GM12878 (cell line): ENCODE data around the gene SLC43A3. TPM values are rescaled to one million over a fixed set of nuclear protein-coding genes. Genes with fewer than 3 reads are reported as not detected.

Source experiments
- ATAC-seq: fragments of 200-7000 bp; cut with Tn5 transposase; 3 replicates; pipeline ENCODE4 v1.9.1; 2020; ENCODE audit warnings: mild to moderate bottlenecking, moderate library complexity
- BruUV-seq: library from RNA; stranded (reverse); fragments of 400-500 nt; replicated peaks from 2 replicates; lab custom pipeline; 2021; lab: Mats Ljungman, UMichigan
- CTCF ChIA-PET: fragments of 300-600 bp; sonication (Branson Sonifier 250); formaldehyde crosslinking; extraction: SDS; loops from one replicate; lab custom pipeline; 2021; ENCODE audit warnings: inconsistent platforms; lab: Yijun Ruan, JAX
- POLR2A ChIA-PET: fragments of 350-600 bp; formaldehyde crosslinking; extraction: SDS; loops from one replicate; lab custom pipeline; 2021; ENCODE audit warnings: inconsistent platforms; lab: Charles Lee
- RAD21 ChIA-PET: fragments of 300-600 bp; sonication (Branson Sonifier 250); formaldehyde crosslinking; loops from one replicate; lab custom pipeline; 2023; ENCODE audit warnings: antibody characterized with exemption; ENCODE audit not compliant: unreplicated experiment; lab: Charles Lee
- SMC1A ChIA-PET: fragments of 300-600 bp; sonication (Branson Sonifier 250); formaldehyde crosslinking; loops from one replicate; lab custom pipeline; 2023; ENCODE audit not compliant: unreplicated experiment, uncharacterized antibody; lab: Charles Lee
- DNase-seq: peaks from one replicate; pipeline ENCODE4 v3.0.0-alpha.2; 2011; ENCODE audit warnings: low read depth, low spot score
- FAIRE-seq: peaks from 3 replicates; lab custom pipeline; 2011; peaks lifted over from hg19 to GRCh38; lab: Jason Lieb, UNC
- H2AFZ ChIP-seq: 2 replicates; pipeline ENCODE4 v1.6.0; 2011; ENCODE audit warnings: low read depth, low read length, control low read depth; ENCODE audit not compliant: control insufficient read depth
- H3K27ac ChIP-seq: 2 replicates; pipeline ENCODE4 v1.5.1; 2011; ENCODE audit warnings: control low read depth; ENCODE audit not compliant: control insufficient read depth, insufficient read depth
- H3K27me3 ChIP-seq, 2 experiments: replicated peaks in 1 of 2; 2 replicates each; pipeline versions ENCODE4 v1.6.0 to v1.6.1; 2011; ENCODE audit warnings: low read length in 1 of 2; ENCODE audit not compliant: control insufficient read depth in 2 of 2, insufficient read depth in 2 of 2
- H3K36me3 ChIP-seq, 2 experiments: 2 replicates each; pipeline ENCODE4 v1.5.1; 2011; ENCODE audit warnings: low read length in 1 of 2; ENCODE audit not compliant: control insufficient read depth in 2 of 2, insufficient read depth in 2 of 2
- H3K4me1 ChIP-seq: 2 replicates; pipeline ENCODE4 v1.6.1; 2011; ENCODE audit warnings: mild to moderate bottlenecking, low read length, moderate library complexity, mixed read lengths; ENCODE audit not compliant: control insufficient read depth, insufficient read depth
- H3K4me2 ChIP-seq: 2 replicates; pipeline ENCODE4 v1.6.0; 2011; ENCODE audit warnings: control low read depth; ENCODE audit not compliant: control insufficient read depth, insufficient read depth
- H3K4me3 ChIP-seq: fragments of 200-600 bp; sonication (generic); 2 replicates; pipeline ENCODE4 v1.5.1; 2016
- H3K79me2 ChIP-seq: 2 replicates; pipeline ENCODE4 v1.6.0; 2011; ENCODE audit warnings: low read length; ENCODE audit not compliant: control insufficient read depth, insufficient read depth
- H3K9ac ChIP-seq: 2 replicates; pipeline ENCODE4 v1.8.0; 2011; ENCODE audit warnings: low read length, control low read depth, mixed read lengths; ENCODE audit not compliant: control insufficient read depth, insufficient read depth
- H3K9me3 ChIP-seq: replicated peaks from 3 replicates; pipeline ENCODE4 v1.5.1; 2011; ENCODE audit warnings: mild to moderate bottlenecking, low read length; ENCODE audit not compliant: control insufficient read depth, insufficient read depth
- H4K20me1 ChIP-seq: 2 replicates; pipeline ENCODE4 v1.6.0; 2011; ENCODE audit not compliant: control insufficient read depth, insufficient read depth
- FOXK2 ChIP-seq: fragments of 450-650 bp; IDR thresholded peaks from 2 replicates; pipeline ENCODE4 v1.6.1; 2017; ENCODE audit warnings: mild to moderate bottlenecking, moderate library complexity
- HDAC2 ChIP-seq: fragments of 200-600 bp; sonication (generic); IDR thresholded peaks from 2 replicates; pipeline ENCODE4 v1.6.1; 2017
- IKZF1 ChIP-seq: fragments of 450-650 bp; conservative IDR thresholded peaks from 2 replicates; pipeline ENCODE4 v1.6.1; 2017; ENCODE audit warnings: antibody characterized with exemption, mild to moderate bottlenecking
- JUND ChIP-seq: IDR thresholded peaks from 2 replicates; pipeline ENCODE4 v1.6.1; 2012; ENCODE audit warnings: low read depth, mild to moderate bottlenecking, low read length, improper control_type of control experiment, moderate library complexity
- KAT2A ChIP-seq: conservative IDR thresholded peaks from 2 replicates; pipeline ENCODE4 v1.6.1; 2011; ENCODE audit warnings: low read depth, low read length; ENCODE audit not compliant: control insufficient read depth
- REST ChIP-seq: IDR thresholded peaks from 2 replicates; pipeline ENCODE4 v1.6.1; 2012; ENCODE audit warnings: mild to moderate bottlenecking, low read depth, low read length
- SUZ12 ChIP-seq: fragments of 200-600 bp; sonication (generic); IDR thresholded peaks from one replicate; pipeline ENCODE4 v1.6.1; 2018; ENCODE audit warnings: antibody characterized with exemption, mild to moderate bottlenecking; ENCODE audit not compliant: unreplicated experiment
- TCF12 ChIP-seq: IDR thresholded peaks from 2 replicates; pipeline ENCODE4 v1.6.1; 2011; ENCODE audit warnings: low read depth, mild to moderate bottlenecking, low read length
- WGBS: methylation state at CpG from one replicate; pipeline ENCODE4 v1.1.6; 2016; ENCODE audit warnings: low lambda C conversion rate; ENCODE audit not compliant: insufficient replicate concordance, insufficient coverage; ENCODE audit errors: missing lambda C conversion rate; 5-methylcytosine and 5-hydroxymethylcytosine counted together
- in situ Hi-C: fragments of 300-500 bp; cut with MboI; formaldehyde crosslinking; loops from 9 replicates; pipeline ENCODE4 v1.14.3; 2018; ENCODE audit warnings: mixed read lengths
- intact Hi-C: fragments of 100-400 bp; cut with micrococcal nuclease; formaldehyde crosslinking; loops from one replicate; pipeline ENCODE4 v1.14.2; 2022; ENCODE audit not compliant: unreplicated experiment
- polyA plus RNA-seq, 11 experiments: library from polyadenylated mRNA; depleted of rRNA in 4 of 11; unstranded in 6 of 11; stranded (reverse) in 5 of 11; fragments of >200 nt; fragmentation: Nextera tagmentation in 4 of 11; fragmentation: Illumina TruSeq in 1 of 11; extraction: Ambion mirVana in 4 of 11; extraction: Trizol in 1 of 11; gene quantifications; 1 replicate in 1 of 11; 2 replicates in 10 of 11; pipeline versions ENCODE4 v1.2.1 to v1.2.3, GENCODE V29; 2011 to 2016; ENCODE audit warnings: inconsistent platforms in 2 of 11, missing spikeins in 2 of 11, low read depth in 1 of 11
- total RNA-seq, 4 experiments: library from RNA; depleted of rRNA in 3 of 4; stranded (reverse); fragments of >200 nt in 3 of 4; fragmentation: Illumina TruSeq in 1 of 4; extraction: Trizol in 1 of 4; gene quantifications; 2 replicates each; pipeline versions ENCODE4 v1.2.1 to v1.2.3, GENCODE V29; 2013 to 2021
- TF ChIP-seq, protein P1 (sequence below): IDR thresholded peaks from 2 replicates; pipeline ENCODE4 v1.6.1; 2011; ENCODE audit warnings: borderline replicate concordance, low read depth, mild to moderate bottlenecking, moderate library complexity, mixed read lengths, low read length; ENCODE audit not compliant: insufficient read depth; ENCODE audit errors: extremely low read length
- TF ChIP-seq, protein P2 (sequence below): fragments of 450-650 bp; conservative IDR thresholded peaks from 2 replicates; pipeline ENCODE4 v1.6.1; 2017; ENCODE audit warnings: mild to moderate bottlenecking, moderate library complexity

The SLC43A3 gene
- total and polyA plus RNA-seq, 10 of the 15 experiments (the other 5 are each of a cell fraction or from before 2014, with no cell fraction given) = 37.5 to 237 (median 132) TPM

DNA sequence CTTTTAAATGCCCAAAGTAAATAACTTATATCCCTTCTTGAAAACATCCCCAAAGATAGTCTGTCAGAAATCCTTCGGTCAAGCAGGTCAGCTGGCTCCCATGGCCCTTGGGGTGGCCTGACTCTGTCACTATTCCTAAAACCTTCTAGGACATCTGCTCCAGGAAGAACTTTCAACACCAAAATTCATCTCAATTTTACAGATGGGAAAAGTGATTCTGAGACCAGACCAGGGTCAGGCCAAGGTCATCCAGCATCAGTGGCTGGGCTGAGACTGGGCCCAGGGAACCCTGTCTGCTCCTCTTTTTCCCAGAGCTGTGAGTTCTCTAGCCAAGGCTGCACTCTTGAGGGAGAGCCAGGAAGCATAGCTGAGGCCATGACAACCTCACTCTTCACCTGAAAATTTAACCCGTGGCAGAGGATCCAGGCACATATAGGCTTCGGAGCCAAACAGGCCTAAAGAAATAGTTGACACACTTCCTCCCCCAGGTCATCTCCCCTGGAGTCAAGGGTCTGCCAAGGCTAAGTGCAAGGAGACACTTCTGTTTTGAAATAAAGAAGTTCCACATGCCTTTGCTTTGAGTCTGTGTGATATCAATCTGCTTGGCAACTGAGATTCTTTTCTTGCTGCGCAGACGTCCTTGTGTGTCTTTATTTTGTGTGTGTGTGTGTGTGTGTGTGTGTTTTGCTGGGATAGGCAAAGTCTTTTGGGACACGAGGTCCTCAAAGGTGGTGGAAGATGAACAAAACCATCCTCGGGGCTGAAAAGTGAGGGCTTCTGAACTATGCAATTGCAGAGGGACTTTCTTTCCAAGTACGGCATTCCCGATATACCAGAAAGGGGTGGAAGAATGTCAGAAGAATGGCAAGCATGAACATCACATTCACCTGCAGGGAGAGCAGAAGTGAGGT is 19.7 kb downstream of the SLC43A3 start:
- Histone ChIP-seq H2AFZ (no peak overlapping the region), H3K27me3 (no peaks in the 10 kb centered on the region), H3K9me3 (no peaks in the 10 kb centered on the region), H3K79me2 (no peaks in the 10 kb centered on the region; the same call in 1 of the 2 replicates), H3K36me3 (peaks cover 31 to 48% of the 10 kb centered on the region in 2 experiments), H3K9ac (no peak overlapping the region), H4K20me1 (no peaks in the 10 kb centered on the region), H3K4me1 (peaks cover 19% of the 10 kb centered on the region), H3K27ac (peak overlapping the region; percentile 55; the same call in 1 of the 2 replicates), H3K4me3 (no peak overlapping the region), H3K4me2 (no peak overlapping the region)
- POLR2A ChIA-PET = interaction anchor here (1.0 to 2.4 kb wide), 2 partner anchors 12 to 19 kb away, joined by 6 to 11 read pairs; no protein-coding TSS in a partner anchor
- ATAC-seq (0 out of 3 replicates have a peak, but pooled peaks have one; percentile 7), FAIRE-seq (no peak), DNase-seq (no peak)
- SMC1A ChIA-PET = interaction anchor here (0.9 to 1.8 kb wide), 5 partner anchors 10 to 72 kb away, joined by 3 to 4 read pairs (median 3); no protein-coding TSS in a partner anchor
- CTCF ChIA-PET = interaction anchor here (0.9 to 1.6 kb wide), 5 partner anchors 10 to 237 kb away, joined by 3 to 6 read pairs (median 3); partner anchors contain the start of gene UBE2L6
- TSS peak; percentile 63 for BruUV-seq
- RAD21 ChIA-PET = interaction anchor here (1.0 to 3.4 kb wide), 5 partner anchors 11 to 51 kb away, joined by 3 to 21 read pairs (median 4); no protein-coding TSS in a partner anchor
- intact Hi-C loops = no loop called here
- 70% methylated on average over 9 of the region's 9 CpGs for WGBS
- in situ Hi-C loops = no loop called here
- TF ChIP-seq, protein P1, sequence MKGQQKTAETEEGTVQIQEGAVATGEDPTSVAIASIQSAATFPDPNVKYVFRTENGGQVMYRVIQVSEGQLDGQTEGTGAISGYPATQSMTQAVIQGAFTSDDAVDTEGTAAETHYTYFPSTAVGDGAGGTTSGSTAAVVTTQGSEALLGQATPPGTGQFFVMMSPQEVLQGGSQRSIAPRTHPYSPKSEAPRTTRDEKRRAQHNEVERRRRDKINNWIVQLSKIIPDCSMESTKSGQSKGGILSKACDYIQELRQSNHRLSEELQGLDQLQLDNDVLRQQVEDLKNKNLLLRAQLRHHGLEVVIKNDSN = no peak
- no peak for TF ChIP-seq FOXK2
- no peak for TF ChIP-seq JUND
- no peak for TF ChIP-seq KAT2A
- TF ChIP-seq REST = no peak
- no peak for TF ChIP-seq HDAC2
- no peak for TF ChIP-seq SUZ12
- no peak for TF ChIP-seq IKZF1
- TF ChIP-seq, protein P2, sequence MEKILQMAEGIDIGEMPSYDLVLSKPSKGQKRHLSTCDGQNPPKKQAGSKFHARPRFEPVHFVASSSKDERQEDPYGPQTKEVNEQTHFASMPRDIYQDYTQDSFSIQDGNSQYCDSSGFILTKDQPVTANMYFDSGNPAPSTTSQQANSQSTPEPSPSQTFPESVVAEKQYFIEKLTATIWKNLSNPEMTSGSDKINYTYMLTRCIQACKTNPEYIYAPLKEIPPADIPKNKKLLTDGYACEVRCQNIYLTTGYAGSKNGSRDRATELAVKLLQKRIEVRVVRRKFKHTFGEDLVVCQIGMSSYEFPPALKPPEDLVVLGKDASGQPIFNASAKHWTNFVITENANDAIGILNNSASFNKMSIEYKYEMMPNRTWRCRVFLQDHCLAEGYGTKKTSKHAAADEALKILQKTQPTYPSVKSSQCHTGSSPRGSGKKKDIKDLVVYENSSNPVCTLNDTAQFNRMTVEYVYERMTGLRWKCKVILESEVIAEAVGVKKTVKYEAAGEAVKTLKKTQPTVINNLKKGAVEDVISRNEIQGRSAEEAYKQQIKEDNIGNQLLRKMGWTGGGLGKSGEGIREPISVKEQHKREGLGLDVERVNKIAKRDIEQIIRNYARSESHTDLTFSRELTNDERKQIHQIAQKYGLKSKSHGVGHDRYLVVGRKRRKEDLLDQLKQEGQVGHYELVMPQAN = no peak
- TF ChIP-seq TCF12 = no peak
